K562 (cell line): ENCODE data around the gene VSIG10L2. TPM values are rescaled to one million over a fixed set of nuclear protein-coding genes. Genes with fewer than 3 reads are reported as not detected.

Experiments
- ATAC-seq: fragments of 200-7000 bp; cut with Tn5 transposase; 3 replicates; pipeline ENCODE4 v1.9.1; 2020; ENCODE audit warnings: moderate library complexity
- BruUV-seq: library from RNA; stranded (reverse); fragments of 400-500 nt; replicated peaks from 2 replicates; lab custom pipeline; 2021; lab: Mats Ljungman, UMichigan
- CTCF ChIA-PET: fragments of 300-600 bp; formaldehyde crosslinking; extraction: SDS; loops from one replicate; lab custom pipeline; 2021; ENCODE audit warnings: low intra/inter-chr PET ratio; lab: Yijun Ruan, JAX
- POLR2A ChIA-PET: fragments of 300-600, 350-650 bp; sonication (Branson Sonifier 250); formaldehyde crosslinking; extraction: SDS; loops from one replicate; lab custom pipeline; 2021; ENCODE audit warnings: antibody characterized with exemption, inconsistent platforms; lab: Yijun Ruan, JAX
- DNase-seq, 4 experiments: peaks; one replicate each; pipeline versions ENCODE4 v3.0.0 to v3.0.0-alpha.2; 2011 to 2018; ENCODE audit warnings: low spot score in 3 of 4, mixed read lengths in 3 of 4; ENCODE audit errors: extremely low read depth in 1 of 4
- FAIRE-seq: peaks from 2 replicates; lab custom pipeline; 2011; peaks lifted over from hg19 to GRCh38; lab: Jason Lieb, UNC
- H2AFZ ChIP-seq: 2 replicates; pipeline ENCODE4 v1.6.0; 2011; ENCODE audit warnings: low read depth, low read length, control low read depth, inconsistent platforms
- H3K27ac ChIP-seq: fragments of 200-600 bp; 3 replicates; pipeline ENCODE4 v1.8.0; 2011; ENCODE audit warnings: low read depth, mild to moderate bottlenecking, control low read depth, inconsistent platforms, low read length, moderate library complexity, mixed read lengths; ENCODE audit errors: extremely low read depth
- H3K27me3 ChIP-seq, 2 experiments: fragments of 300-600 bp in 1 of 2; 2 replicates in 1 of 2; 3 replicates in 1 of 2; pipeline versions ENCODE4 v1.6.0 to v1.8.0; 2011; ENCODE audit warnings: inconsistent platforms in 2 of 2, low read length in 2 of 2, mild to moderate bottlenecking in 1 of 2, mixed read lengths in 1 of 2, moderate library complexity in 1 of 2; ENCODE audit not compliant: control insufficient read depth in 2 of 2, insufficient read depth in 2 of 2
- H3K36me3 ChIP-seq: fragments of 300-600 bp; 3 replicates; pipeline ENCODE4 v1.8.0; 2011; ENCODE audit warnings: mild to moderate bottlenecking, low read length, inconsistent platforms; ENCODE audit not compliant: control insufficient read depth, insufficient read depth
- H3K4me1 ChIP-seq, 2 experiments: fragments of 200-600 bp in 1 of 2; replicated peaks in 1 of 2; 2 replicates in 1 of 2; 3 replicates in 1 of 2; pipeline versions ENCODE4 v1.5.1 to v1.8.0; 2011; ENCODE audit warnings: inconsistent platforms in 2 of 2, low read length in 2 of 2, mild to moderate bottlenecking in 1 of 2, mixed read lengths in 1 of 2, moderate library complexity in 1 of 2; ENCODE audit not compliant: control insufficient read depth in 2 of 2, insufficient read depth in 2 of 2
- H3K4me2 ChIP-seq: 2 replicates; pipeline ENCODE4 v1.6.1; 2011; ENCODE audit warnings: low read length, control low read depth, inconsistent platforms, mixed read lengths; ENCODE audit not compliant: insufficient read depth
- H3K4me3 ChIP-seq: fragments of 200-600 bp; sonication (generic), shearing (Covaris generic); 2 replicates; pipeline ENCODE4 v1.5.1; 2016; ENCODE audit warnings: control low read depth, inconsistent platforms
- H3K79me2 ChIP-seq: fragments of 200-600 bp; 3 replicates; pipeline ENCODE4 v1.8.0; 2011; ENCODE audit warnings: low read length, inconsistent platforms; ENCODE audit not compliant: control insufficient read depth, insufficient read depth
- H3K9ac ChIP-seq, 2 experiments: 2 replicates each; pipeline versions ENCODE4 v1.6.0 to v1.6.1; 2011; ENCODE audit warnings: low read depth in 2 of 2, low read length in 2 of 2, control low read depth in 1 of 2, inconsistent platforms in 1 of 2, mild to moderate bottlenecking in 1 of 2, mixed read lengths in 1 of 2; ENCODE audit not compliant: insufficient read depth in 1 of 2
- H3K9me1 ChIP-seq: one replicate; pipeline ENCODE4 v1.6.0; 2011; ENCODE audit warnings: inconsistent platforms, mild to moderate bottlenecking, low read length, moderate library complexity; ENCODE audit not compliant: control insufficient read depth, insufficient read depth
- H3K9me3 ChIP-seq: replicated peaks from 2 replicates; pipeline ENCODE4 v1.5.1; 2011; ENCODE audit warnings: low read depth, low read length, inconsistent platforms; ENCODE audit not compliant: control insufficient read depth, insufficient read depth
- H4K20me1 ChIP-seq: replicated peaks from 2 replicates; pipeline ENCODE4 v1.6.1; 2011; ENCODE audit warnings: low read length, inconsistent platforms, mixed read lengths; ENCODE audit not compliant: control insufficient read depth, insufficient read depth
- CGGBP1 ChIP-seq: fragments of 250-450 bp; sonication (Bioruptor Pico); IDR thresholded peaks from 2 replicates; pipeline ENCODE4 v1.9.0; 2021; ENCODE audit warnings: mild to moderate bottlenecking
- EGR1 ChIP-seq: fragments of 450-650 bp; conservative IDR thresholded peaks from 2 replicates; pipeline ENCODE4 v1.6.1; 2017; ENCODE audit warnings: mild to moderate bottlenecking
- MLLT1 ChIP-seq, 2 experiments: fragments of 450-650 bp; IDR thresholded peaks; 2 replicates each; pipeline ENCODE4 v1.6.1; 2016
- MYNN ChIP-seq, 2 experiments: sonication (generic); formaldehyde crosslinking in 1 of 2; IDR thresholded peaks; 2 replicates each; pipeline versions ENCODE4 v1.5.0 to v1.6.1; 2016 to 2020; ENCODE audit warnings: antibody characterized with exemption in 1 of 2, missing genetic modification reagents in 1 of 2
- RREB1 ChIP-seq: fragments of 250-450 bp; sonication (Bioruptor Pico); IDR thresholded peaks from 2 replicates; pipeline ENCODE4 v1.4.0; 2020
- STAG1 ChIP-seq: sonication (generic); formaldehyde crosslinking; IDR thresholded peaks from 2 replicates; pipeline ENCODE4 v1.5.0; 2020; ENCODE audit warnings: missing genetic modification reagents, borderline replicate concordance
- TRIM25 ChIP-seq: fragments of 450-650 bp; IDR thresholded peaks from 2 replicates; pipeline ENCODE4 v1.7.0; 2016; ENCODE audit warnings: borderline replicate concordance
- ZBTB1 ChIP-seq: sonication (generic); formaldehyde crosslinking; IDR thresholded peaks from 2 replicates; pipeline ENCODE4 v1.8.1; 2023; ENCODE audit warnings: missing genetic modification reagents, low read depth, mild to moderate bottlenecking, borderline replicate concordance
- ZKSCAN3 ChIP-seq: fragments of 250-450 bp; sonication (Bioruptor Pico); IDR thresholded peaks from 2 replicates; pipeline ENCODE4 v1.4.0; 2020
- ZNF347 ChIP-seq: fragments of 450-650 bp; formaldehyde crosslinking; IDR thresholded peaks from 2 replicates; pipeline ENCODE4 v1.4.0; 2020; ENCODE audit warnings: low read depth, mild to moderate bottlenecking, moderate library complexity
- ZNF511 ChIP-seq: sonication (generic); formaldehyde crosslinking; IDR thresholded peaks from 2 replicates; pipeline ENCODE4 v1.8.0; 2022; ENCODE audit warnings: mild to moderate bottlenecking, missing genetic modification reagents
- ZNF586 ChIP-seq: fragments of 450-650 bp; formaldehyde crosslinking; conservative IDR thresholded peaks from 2 replicates; pipeline ENCODE4 v1.4.0; 2020; ENCODE audit warnings: mild to moderate bottlenecking, moderate library complexity
- ZSCAN32 ChIP-seq: fragments of 450-650 bp; formaldehyde crosslinking; IDR thresholded peaks from 2 replicates; pipeline ENCODE4 v1.4.0; 2020; ENCODE audit warnings: mild to moderate bottlenecking, moderate library complexity
- WGBS: fragments of 100-300 bp; shearing (Covaris generic); methylation state at CpG from one replicate; pipeline ENCODE4 v1.1.6; 2016; ENCODE audit warnings: low coverage, mixed read lengths; ENCODE audit not compliant: insufficient coverage; ENCODE audit errors: missing lambda C conversion rate; 5-methylcytosine and 5-hydroxymethylcytosine counted together
- in situ Hi-C: fragments of 300-500 bp; cut with MboI; formaldehyde crosslinking; loops from 4 replicates; pipeline ENCODE4 v1.15.0; 2018; ENCODE audit warnings: inconsistent platforms, mixed read lengths
- intact Hi-C: fragments of 100-400 bp; cut with micrococcal nuclease; formaldehyde crosslinking; loops from 2 replicates; pipeline ENCODE4 v1.14.2; 2022
- polyA plus RNA-seq, 8 experiments: library from polyadenylated mRNA; depleted of rRNA in 4 of 8; stranded (reverse) in 5 of 8; unstranded in 3 of 8; fragments of >200 nt; fragmentation: Nextera tagmentation in 2 of 8; fragmentation: Illumina TruSeq in 1 of 8; extraction: Ambion mirVana in 2 of 8; extraction: Trizol in 1 of 8; gene quantifications; 2 replicates each; pipeline versions ENCODE4 v1.2.1 to v1.2.3, GENCODE V29; 2011 to 2014; ENCODE audit warnings: inconsistent platforms in 1 of 8, missing spikeins in 1 of 8
- total RNA-seq, 7 experiments: library from RNA; depleted of rRNA in 6 of 7; stranded (reverse); fragments of >200 nt in 6 of 7; fragmentation: Illumina TruSeq in 2 of 7; extraction: Trizol in 2 of 7; gene quantifications; 2 replicates each; pipeline versions ENCODE4 v1.2.1 to v1.2.3, GENCODE V29; 2011 to 2021; ENCODE audit warnings: low replicate concordance in 1 of 7

VSIG10L2 gene
- total and polyA plus RNA-seq, 9 of the 15 experiments (the other 6 are each of a cell fraction or from before 2014, with no cell fraction given) = not detected

- H3K4me1 ChIP-seq = no peaks in the 10 kb centered on the region
- no peak overlapping the region for H3K27ac ChIP-seq
- H3K4me3 ChIP-seq = no peak overlapping the region
- WGBS = 0% methylated on average over 5 of the region's 5 CpGs
- H2AFZ ChIP-seq = no peak overlapping the region
- CTCF ChIA-PET = no interaction called here
- peaks cover 5 to 12% of the 10 kb centered on the region in 2 experiments; a peak in 4 of 5 replicates for H3K27me3 ChIP-seq
- no peaks in the 10 kb centered on the region for H3K9me3 ChIP-seq
- H3K9ac ChIP-seq = no peak overlapping the region
- DNase-seq (no peak), FAIRE-seq (no peak), ATAC-seq (no peak)
- H3K79me2 ChIP-seq = no peaks in the 10 kb centered on the region
- H3K4me2 ChIP-seq = no peak overlapping the region
- POLR2A ChIA-PET = no interaction called here
- peaks cover 5% of the 10 kb centered on the region for H3K9me1 ChIP-seq
- no peaks in the 10 kb centered on the region for H4K20me1 ChIP-seq
- no TSS peak for BruUV-seq
- H3K36me3 ChIP-seq = no peaks in the 10 kb centered on the region
- intact Hi-C loops (no loop called here), in situ Hi-C loops (no loop called here)
- no peak for TF ChIP-seq ZNF586 (CRISPR knock-in tag)
- TF ChIP-seq MLLT1 (IDR thresholded peaks at IDR 0.05) = no peak
- TF ChIP-seq ZSCAN32 (CRISPR knock-in tag) = no peak
- no peak for TF ChIP-seq MYNN (IDR thresholded peaks at IDR 0.05)
- TF ChIP-seq MYNN (CRISPR knock-in tag; IDR thresholded peaks at IDR 0.05) = no peak
- no peak for TF ChIP-seq ZNF511 (CRISPR knock-in tag)
- TF ChIP-seq EGR1 = no peak
- no peak for TF ChIP-seq ZNF347 (CRISPR knock-in tag)
- TF ChIP-seq TRIM25 = no peak
- TF ChIP-seq STAG1 = no peak
- no peak for TF ChIP-seq ZKSCAN3 (CRISPR knock-in tag)
- no peak for TF ChIP-seq CGGBP1 (CRISPR knock-in tag)
- no peak for TF ChIP-seq ZBTB1
- TF ChIP-seq RREB1 (CRISPR knock-in tag) = no peak
Observed at GRCh38 chr11:125994509-125994908, 48.7 kb downstream of the VSIG10L2 start.
